Measurements from ENCODE around the gene UBE2E3. TPM values are rescaled to one million over a fixed set of nuclear protein-coding genes. Genes with fewer than 3 reads are reported as not detected.
A peak's percentile ranks its signal among the peaks of the same experiment; 100 is the strongest.

UBE2E3 gene
- total and polyA plus RNA-seq, 2 of the 13 experiments (the other 11 are each of a cell fraction or from before 2014, with no cell fraction given), result 45.7 to 92.6 TPM

DNA sequence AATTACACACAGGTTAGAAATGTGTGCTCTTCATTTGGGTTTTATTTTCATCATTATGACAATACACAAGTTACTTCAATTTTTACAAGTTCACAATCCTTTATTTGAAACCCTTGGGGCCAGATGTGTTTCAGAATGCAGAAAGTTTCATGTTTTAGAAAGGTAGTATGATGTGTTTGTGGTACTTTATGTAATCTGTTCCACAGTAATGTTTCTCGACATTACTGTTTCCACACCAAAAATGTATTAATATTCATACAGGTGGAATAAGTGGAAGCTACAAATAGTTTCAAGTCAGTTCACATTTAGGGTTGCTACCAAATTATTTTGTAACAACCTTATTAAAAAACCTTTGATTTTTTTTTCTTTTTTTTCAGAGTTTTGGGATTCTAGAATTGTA lies 10.4 kb downstream of the UBE2E3 start:
- Histone ChIP-seq H3K27me3 (ENCODE audit: control insufficient read depth in 1 of 2, insufficient read depth in 2 of 2, low read length in 2 of 2) (no peaks in the 10 kb centered on the region), H3K79me2 (ENCODE audit: insufficient read depth, low read length) (peaks cover 34% of the 10 kb centered on the region), H2AFZ (ENCODE audit: low read length) (no peak overlapping the region), H3K27ac (ENCODE audit: extremely low read length, insufficient read depth, low read length) (no peak overlapping the region), H3K9ac (ENCODE audit: insufficient read depth, low read depth, low read length) (no peak overlapping the region), H3K4me1 (ENCODE audit: insufficient read depth, low read length) (peaks cover 25% of the 10 kb centered on the region), H3K36me3 (replicated peaks in 1 of 2; ENCODE audit: control insufficient read depth in 1 of 2, insufficient read depth in 2 of 2, low read length in 2 of 2) (peaks cover 0 to 3% of the 10 kb centered on the region in 2 experiments; a peak in 2 of 5 replicates), H3K4me3 (replicated peaks in 1 of 3; ENCODE audit: insufficient read depth in 1 of 3, low read depth in 2 of 3, low read length in 3 of 3) (no peak overlapping the region), H3K9me3 (ENCODE audit: low read length) (no peaks in the 10 kb centered on the region), H4K20me1 (ENCODE audit: insufficient read depth, low read length) (no peaks in the 10 kb centered on the region), H3K4me2 (ENCODE audit: low read depth, low read length) (no peak overlapping the region)
- TF ChIP-seq ZSCAN25 (CRISPR knock-in tag; IDR thresholded peaks at IDR 0.05) (no peak), ZFP37 (CRISPR knock-in tag; IDR thresholded peaks at IDR 0.05; ENCODE audit: borderline replicate concordance) (no peak), CAMTA2 (CRISPR knock-in tag; IDR thresholded peaks at IDR 0.05; ENCODE audit: borderline replicate concordance) (no peak), ELF3 (CRISPR knock-in tag; IDR thresholded peaks at IDR 0.05) (no peak), MTF1 (CRISPR knock-in tag; IDR thresholded peaks at IDR 0.05) (no peak), SOX6 (IDR thresholded peaks at IDR 0.05) (no peak), SOX6 (CRISPR knock-in tag; IDR thresholded peaks at IDR 0.05) (no peak), ZNF556 (CRISPR knock-in tag; IDR thresholded peaks at IDR 0.05; ENCODE audit: borderline replicate concordance) (no peak)
- TF ChIP-seq, protein P1, sequence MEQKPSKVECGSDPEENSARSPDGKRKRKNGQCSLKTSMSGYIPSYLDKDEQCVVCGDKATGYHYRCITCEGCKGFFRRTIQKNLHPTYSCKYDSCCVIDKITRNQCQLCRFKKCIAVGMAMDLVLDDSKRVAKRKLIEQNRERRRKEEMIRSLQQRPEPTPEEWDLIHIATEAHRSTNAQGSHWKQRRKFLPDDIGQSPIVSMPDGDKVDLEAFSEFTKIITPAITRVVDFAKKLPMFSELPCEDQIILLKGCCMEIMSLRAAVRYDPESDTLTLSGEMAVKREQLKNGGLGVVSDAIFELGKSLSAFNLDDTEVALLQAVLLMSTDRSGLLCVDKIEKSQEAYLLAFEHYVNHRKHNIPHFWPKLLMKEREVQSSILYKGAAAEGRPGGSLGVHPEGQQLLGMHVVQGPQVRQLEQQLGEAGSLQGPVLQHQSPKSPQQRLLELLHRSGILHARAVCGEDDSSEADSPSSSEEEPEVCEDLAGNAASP (CRISPR knock-in tag; IDR thresholded peaks at IDR 0.05; ENCODE audit: borderline replicate concordance), result no peak
- ATAC-seq (no peak), FAIRE-seq (no peak), DNase-seq (ENCODE audit: low spot score) (no peak)
- ChIA-PET CTCF (ENCODE audit: low intra/inter-chr PET ratio, low total read pairs) (no interaction called here), POLR2A (no interaction called here)
- 100% methylated on average over 1 of the region's 1 CpG for WGBS (ENCODE audit: low lambda C conversion rate)
- intact Hi-C loops (cut with micrococcal nuclease; ENCODE audit: unreplicated experiment), result no loop called here
- no TSS peak for BruUV-seq (replicated peaks)
- in situ Hi-C loops (cut with HindIII; ENCODE audit: extremely low pct_ligation_motif_present, low pct_unique_long_range_greater_than_20kb), result no loop called here

- BruUV-seq (replicated peaks), result no TSS peak
- peak; percentile 44 for ATAC-seq
Measured at GRCh38 chr2:180991361-180991760, 11.0 kb downstream of the UBE2E3 start.

More at GRCh38 chr2:180991361-180991760, 11.0 kb downstream of the UBE2E3 start:
- POLR2A ChIA-PET, result no interaction called here
- Histone ChIP-seq H3K4me2 (ENCODE audit: low read depth, low read length) (no peak overlapping the region), H3K27me3 (ENCODE audit: control insufficient read depth in 1 of 2, insufficient read depth in 2 of 2, low read length in 2 of 2) (no peaks in the 10 kb centered on the region), H3K27ac (ENCODE audit: extremely low read length, insufficient read depth, low read length) (no peak overlapping the region), H3K36me3 (replicated peaks in 1 of 2; ENCODE audit: control insufficient read depth in 1 of 2, insufficient read depth in 2 of 2, low read length in 2 of 2) (peaks cover 0 to 3% of the 10 kb centered on the region in 2 experiments; a peak in 2 of 5 replicates), H3K9ac (ENCODE audit: insufficient read depth, low read depth, low read length) (no peak overlapping the region), H4K20me1 (ENCODE audit: insufficient read depth, low read length) (no peaks in the 10 kb centered on the region), H3K4me1 (ENCODE audit: insufficient read depth, low read length) (peaks cover 22% of the 10 kb centered on the region), H3K9me3 (ENCODE audit: low read length) (no peaks in the 10 kb centered on the region), H2AFZ (ENCODE audit: low read length) (no peak overlapping the region), H3K79me2 (ENCODE audit: insufficient read depth, low read length) (peaks cover 28% of the 10 kb centered on the region), H3K4me3 (replicated peaks in 1 of 3; ENCODE audit: insufficient read depth in 1 of 3, low read depth in 2 of 3, low read length in 3 of 3) (no peak overlapping the region)
- FAIRE-seq, result no peak
- intact Hi-C loops (cut with micrococcal nuclease; ENCODE audit: unreplicated experiment), result no loop called here
- DNase-seq (ENCODE audit: low spot score), result no peak
- WGBS (ENCODE audit: low lambda C conversion rate), result 97% methylated on average over 3 of the region's 3 CpGs
- TF ChIP-seq IRX3 (CRISPR knock-in tag; IDR thresholded peaks at IDR 0.05; ENCODE audit: borderline replicate concordance, low read depth), result no peak
- peak; percentile 45; the same call in 1 of the 2 replicates for TF ChIP-seq ZMYM4 (CRISPR knock-in tag; IDR thresholded peaks at IDR 0.05)
- no peak for TF ChIP-seq HNRNPK (IDR thresholded peaks at IDR 0.05; ENCODE audit: low read depth, low read length, poor library complexity, severe bottlenecking)
- TF ChIP-seq ZNF710 (CRISPR knock-in tag; IDR thresholded peaks at IDR 0.05; ENCODE audit: borderline replicate concordance), result no peak
- TF ChIP-seq ZNF549 (CRISPR knock-in tag; IDR thresholded peaks at IDR 0.05), result no peak
- 0 out of 2 replicates have a peak, but pooled peaks have one; percentile 17 for TF ChIP-seq STAG1 (CRISPR knock-in tag; IDR thresholded peaks at IDR 0.05)
- TF ChIP-seq EEA1 (CRISPR knock-in tag; IDR thresholded peaks at IDR 0.05; ENCODE audit: borderline replicate concordance), result no peak
- CTCF ChIA-PET (ENCODE audit: low intra/inter-chr PET ratio, low total read pairs), result no interaction called here
- in situ Hi-C loops (cut with HindIII; ENCODE audit: extremely low pct_ligation_motif_present, low pct_unique_long_range_greater_than_20kb), result no loop called here
